K562 (cell line): Measurements from ENCODE around the gene ECI1. TPM values are rescaled to one million over a fixed set of nuclear protein-coding genes. Genes with fewer than 3 reads are reported as not detected.

Experiments
- ATAC-seq: fragments of 200-7000 bp; cut with Tn5 transposase; 3 replicates; pipeline ENCODE4 v1.9.1; 2020; ENCODE audit warnings: moderate library complexity
- BruUV-seq: library from RNA; stranded (reverse); fragments of 400-500 nt; replicated peaks from 2 replicates; lab custom pipeline; 2021; lab: Mats Ljungman, UMichigan
- CTCF ChIA-PET: fragments of 300-600 bp; formaldehyde crosslinking; extraction: SDS; loops from one replicate; lab custom pipeline; 2021; ENCODE audit warnings: low intra/inter-chr PET ratio; lab: Yijun Ruan, JAX
- POLR2A ChIA-PET: fragments of 300-600, 350-650 bp; sonication (Branson Sonifier 250); formaldehyde crosslinking; extraction: SDS; loops from one replicate; lab custom pipeline; 2021; ENCODE audit warnings: antibody characterized with exemption, inconsistent platforms; lab: Yijun Ruan, JAX
- DNase-seq, 4 experiments: peaks; one replicate each; pipeline versions ENCODE4 v3.0.0 to v3.0.0-alpha.2; 2011 to 2018; ENCODE audit warnings: low spot score in 3 of 4, mixed read lengths in 3 of 4; ENCODE audit errors: extremely low read depth in 1 of 4
- FAIRE-seq: peaks from 2 replicates; lab custom pipeline; 2011; peaks lifted over from hg19 to GRCh38; lab: Jason Lieb, UNC
- H2AFZ ChIP-seq: 2 replicates; pipeline ENCODE4 v1.6.0; 2011; ENCODE audit warnings: low read depth, low read length, control low read depth, inconsistent platforms
- H3K27ac ChIP-seq: fragments of 200-600 bp; 3 replicates; pipeline ENCODE4 v1.8.0; 2011; ENCODE audit warnings: low read depth, mild to moderate bottlenecking, control low read depth, inconsistent platforms, low read length, moderate library complexity, mixed read lengths; ENCODE audit errors: extremely low read depth
- H3K27me3 ChIP-seq, 2 experiments: fragments of 300-600 bp in 1 of 2; 2 replicates in 1 of 2; 3 replicates in 1 of 2; pipeline versions ENCODE4 v1.6.0 to v1.8.0; 2011; ENCODE audit warnings: inconsistent platforms in 2 of 2, low read length in 2 of 2, mild to moderate bottlenecking in 1 of 2, mixed read lengths in 1 of 2, moderate library complexity in 1 of 2; ENCODE audit not compliant: control insufficient read depth in 2 of 2, insufficient read depth in 2 of 2
- H3K36me3 ChIP-seq: fragments of 300-600 bp; 3 replicates; pipeline ENCODE4 v1.8.0; 2011; ENCODE audit warnings: mild to moderate bottlenecking, low read length, inconsistent platforms; ENCODE audit not compliant: control insufficient read depth, insufficient read depth
- H3K4me1 ChIP-seq, 2 experiments: fragments of 200-600 bp in 1 of 2; replicated peaks in 1 of 2; 2 replicates in 1 of 2; 3 replicates in 1 of 2; pipeline versions ENCODE4 v1.5.1 to v1.8.0; 2011; ENCODE audit warnings: inconsistent platforms in 2 of 2, low read length in 2 of 2, mild to moderate bottlenecking in 1 of 2, mixed read lengths in 1 of 2, moderate library complexity in 1 of 2; ENCODE audit not compliant: control insufficient read depth in 2 of 2, insufficient read depth in 2 of 2
- H3K4me2 ChIP-seq: 2 replicates; pipeline ENCODE4 v1.6.1; 2011; ENCODE audit warnings: low read length, control low read depth, inconsistent platforms, mixed read lengths; ENCODE audit not compliant: insufficient read depth
- H3K4me3 ChIP-seq: fragments of 200-600 bp; sonication (generic), shearing (Covaris generic); 2 replicates; pipeline ENCODE4 v1.5.1; 2016; ENCODE audit warnings: control low read depth, inconsistent platforms
- H3K79me2 ChIP-seq: fragments of 200-600 bp; 3 replicates; pipeline ENCODE4 v1.8.0; 2011; ENCODE audit warnings: low read length, inconsistent platforms; ENCODE audit not compliant: control insufficient read depth, insufficient read depth
- H3K9ac ChIP-seq, 2 experiments: 2 replicates each; pipeline versions ENCODE4 v1.6.0 to v1.6.1; 2011; ENCODE audit warnings: low read depth in 2 of 2, low read length in 2 of 2, control low read depth in 1 of 2, inconsistent platforms in 1 of 2, mild to moderate bottlenecking in 1 of 2, mixed read lengths in 1 of 2; ENCODE audit not compliant: insufficient read depth in 1 of 2
- H3K9me1 ChIP-seq: one replicate; pipeline ENCODE4 v1.6.0; 2011; ENCODE audit warnings: inconsistent platforms, mild to moderate bottlenecking, low read length, moderate library complexity; ENCODE audit not compliant: control insufficient read depth, insufficient read depth
- H3K9me3 ChIP-seq: replicated peaks from 2 replicates; pipeline ENCODE4 v1.5.1; 2011; ENCODE audit warnings: low read depth, low read length, inconsistent platforms; ENCODE audit not compliant: control insufficient read depth, insufficient read depth
- H4K20me1 ChIP-seq: replicated peaks from 2 replicates; pipeline ENCODE4 v1.6.1; 2011; ENCODE audit warnings: low read length, inconsistent platforms, mixed read lengths; ENCODE audit not compliant: control insufficient read depth, insufficient read depth
- CAMTA2 ChIP-seq: fragments of 250-450 bp; sonication (Bioruptor Pico); conservative IDR thresholded peaks from 2 replicates; pipeline ENCODE4 v1.5.1; 2022
- HNRNPL ChIP-seq: fragments of 200-400 bp; formaldehyde crosslinking; IDR thresholded peaks from 2 replicates; pipeline ENCODE4 v1.6.1; 2017; ENCODE audit warnings: low read depth, mild to moderate bottlenecking, low read length
- POLR2A ChIP-seq: fragments of 450-650 bp; conservative IDR thresholded peaks from 2 replicates; pipeline ENCODE4 v1.6.1; 2016
- POLR2G ChIP-seq: fragments of 200-400 bp; formaldehyde crosslinking; IDR thresholded peaks from 2 replicates; pipeline ENCODE4 v1.6.1; 2017; ENCODE audit warnings: low read depth, mild to moderate bottlenecking, antibody characterized with exemption, low read length, moderate library complexity
- RBFOX2 ChIP-seq: fragments of 200-400 bp; formaldehyde crosslinking; IDR thresholded peaks from 2 replicates; pipeline ENCODE4 v1.6.1; 2017; ENCODE audit warnings: low read depth, mild to moderate bottlenecking, low read length, moderate library complexity
- SMARCA4 ChIP-seq: fragments of 450-650 bp; IDR thresholded peaks from 2 replicates; pipeline ENCODE4 v1.6.1; 2016
- WGBS: fragments of 100-300 bp; shearing (Covaris generic); methylation state at CpG from one replicate; pipeline ENCODE4 v1.1.6; 2016; ENCODE audit warnings: low coverage, mixed read lengths; ENCODE audit not compliant: insufficient coverage; ENCODE audit errors: missing lambda C conversion rate; 5-methylcytosine and 5-hydroxymethylcytosine counted together
- in situ Hi-C: fragments of 300-500 bp; cut with MboI; formaldehyde crosslinking; loops from 4 replicates; pipeline ENCODE4 v1.15.0; 2018; ENCODE audit warnings: inconsistent platforms, mixed read lengths
- intact Hi-C: fragments of 100-400 bp; cut with micrococcal nuclease; formaldehyde crosslinking; loops from 2 replicates; pipeline ENCODE4 v1.14.2; 2022
- polyA plus RNA-seq, 8 experiments: library from polyadenylated mRNA; depleted of rRNA in 4 of 8; stranded (reverse) in 5 of 8; unstranded in 3 of 8; fragments of >200 nt; fragmentation: Nextera tagmentation in 2 of 8; fragmentation: Illumina TruSeq in 1 of 8; extraction: Ambion mirVana in 2 of 8; extraction: Trizol in 1 of 8; gene quantifications; 2 replicates each; pipeline versions ENCODE4 v1.2.1 to v1.2.3, GENCODE V29; 2011 to 2014; ENCODE audit warnings: inconsistent platforms in 1 of 8, missing spikeins in 1 of 8
- total RNA-seq, 7 experiments: library from RNA; depleted of rRNA in 6 of 7; stranded (reverse); fragments of >200 nt in 6 of 7; fragmentation: Illumina TruSeq in 2 of 7; extraction: Trizol in 2 of 7; gene quantifications; 2 replicates each; pipeline versions ENCODE4 v1.2.1 to v1.2.3, GENCODE V29; 2011 to 2021; ENCODE audit warnings: low replicate concordance in 1 of 7
- TF ChIP-seq, protein P1 (sequence below): sonication (generic); formaldehyde crosslinking; IDR thresholded peaks from 2 replicates; pipeline ENCODE4 v1.8.1; 2023; ENCODE audit warnings: mild to moderate bottlenecking, missing genetic modification reagents
- TF ChIP-seq, protein P2 (sequence below), 2 experiments: fragments of 250-450 bp in 1 of 2; fragments of 450-650 bp in 1 of 2; sonication (Bioruptor Pico) in 1 of 2; IDR thresholded peaks; 2 replicates each; pipeline versions ENCODE4 v1.6.1 to v1.8.0; 2016 to 2021; ENCODE audit warnings: mild to moderate bottlenecking in 2 of 2, moderate library complexity in 2 of 2, missing compliant biosample characterization in 1 of 2, missing genetic modification characterization in 1 of 2
- TF ChIP-seq, protein P3 (sequence below), 2 experiments: fragments of 450-650 bp; conservative IDR thresholded peaks; 2 replicates each; pipeline ENCODE4 v1.6.1; 2017; ENCODE audit warnings: mild to moderate bottlenecking in 2 of 2, moderate library complexity in 2 of 2

The ECI1 gene
- total and polyA plus RNA-seq, 9 of the 15 experiments (the other 6 are each of a cell fraction or from before 2014, with no cell fraction given), result 4.7 to 189 (median 54.0) TPM

DNA sequence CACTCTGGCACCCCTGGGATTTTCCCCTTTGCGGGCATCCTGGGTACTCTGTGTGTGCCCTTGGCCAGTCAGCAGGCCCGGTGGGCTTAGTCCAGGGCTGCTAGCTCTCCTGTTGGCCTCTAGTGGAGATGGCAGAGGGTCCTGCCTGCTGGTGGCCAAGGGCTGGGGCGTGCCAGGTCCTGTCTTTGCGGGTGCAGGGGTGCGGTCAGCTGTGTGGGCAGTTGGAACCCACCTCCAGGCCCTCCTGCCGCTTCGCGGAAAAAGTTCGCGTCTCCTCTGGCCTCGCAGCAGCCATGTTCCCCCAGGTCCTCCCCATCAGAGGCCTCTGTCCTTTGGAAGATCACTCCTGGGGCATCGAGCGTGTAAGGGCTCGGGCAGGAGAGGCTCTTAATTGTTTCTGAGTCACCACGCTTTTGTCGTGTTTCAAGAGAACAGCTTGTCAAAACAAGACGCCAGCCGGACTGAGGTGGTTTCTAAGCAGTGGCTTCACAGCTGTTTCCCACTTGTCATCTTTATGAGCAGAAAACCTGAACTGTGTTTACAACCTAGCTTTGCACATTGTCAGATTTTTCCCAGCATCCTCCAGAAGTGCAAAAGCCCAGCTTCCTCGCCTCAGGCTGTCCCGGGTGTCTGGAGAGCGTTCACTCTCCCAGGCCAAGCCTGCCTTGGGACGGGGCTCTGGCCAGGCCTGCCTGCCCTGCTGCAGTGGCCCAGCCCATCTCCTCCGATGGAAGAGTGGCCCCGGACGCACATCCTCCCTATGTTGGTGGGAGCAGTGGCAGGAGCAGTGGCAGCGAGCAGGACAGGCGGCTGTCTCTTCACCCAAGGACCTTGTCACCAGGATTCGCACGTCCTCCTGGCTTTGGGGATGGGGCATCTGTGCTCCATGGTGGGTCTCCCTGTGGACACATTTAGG is 20.1 kb downstream of the ECI1 start (continued):
- TF ChIP-seq, protein P1, sequence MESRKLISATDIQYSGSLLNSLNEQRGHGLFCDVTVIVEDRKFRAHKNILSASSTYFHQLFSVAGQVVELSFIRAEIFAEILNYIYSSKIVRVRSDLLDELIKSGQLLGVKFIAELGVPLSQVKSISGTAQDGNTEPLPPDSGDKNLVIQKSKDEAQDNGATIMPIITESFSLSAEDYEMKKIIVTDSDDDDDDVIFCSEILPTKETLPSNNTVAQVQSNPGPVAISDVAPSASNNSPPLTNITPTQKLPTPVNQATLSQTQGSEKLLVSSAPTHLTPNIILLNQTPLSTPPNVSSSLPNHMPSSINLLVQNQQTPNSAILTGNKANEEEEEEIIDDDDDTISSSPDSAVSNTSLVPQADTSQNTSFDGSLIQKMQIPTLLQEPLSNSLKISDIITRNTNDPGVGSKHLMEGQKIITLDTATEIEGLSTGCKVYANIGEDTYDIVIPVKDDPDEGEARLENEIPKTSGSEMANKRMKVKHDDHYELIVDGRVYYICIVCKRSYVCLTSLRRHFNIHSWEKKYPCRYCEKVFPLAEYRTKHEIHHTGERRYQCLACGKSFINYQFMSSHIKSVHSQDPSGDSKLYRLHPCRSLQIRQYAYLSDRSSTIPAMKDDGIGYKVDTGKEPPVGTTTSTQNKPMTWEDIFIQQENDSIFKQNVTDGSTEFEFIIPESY (CRISPR knock-in tag), result no peak
- no peak for TF ChIP-seq HNRNPL
- TF ChIP-seq, all 486 proteins: peak for 1

DNA sequence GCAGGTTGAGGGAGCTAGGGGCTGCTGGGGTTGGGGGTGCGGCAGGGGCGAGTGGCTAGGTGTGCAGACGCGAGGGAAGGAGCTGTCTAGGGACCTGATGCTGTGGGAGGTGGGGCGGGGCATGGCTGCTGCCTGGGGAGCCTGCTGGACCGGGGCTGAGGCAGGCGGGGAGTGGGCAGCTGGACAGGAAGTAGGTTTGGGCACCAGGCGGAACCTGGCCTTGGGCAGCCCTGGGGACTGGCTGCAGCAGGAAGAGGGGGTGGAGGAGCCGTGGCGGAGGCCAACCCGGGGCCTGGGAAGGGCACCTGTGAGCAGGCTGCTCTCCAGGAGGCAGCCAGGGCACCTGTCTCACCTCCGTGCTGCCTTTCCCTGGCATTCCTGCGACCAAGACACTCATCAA is 21.0 kb downstream of the ECI1 start:
- Histone ChIP-seq H3K4me2 (no peak overlapping the region), H3K9me1 (no peaks in the 10 kb centered on the region), H3K79me2 (peaks cover 32% of the 10 kb centered on the region), H3K27ac (no peak overlapping the region), H3K27me3 (no peaks in the 10 kb centered on the region), H4K20me1 (peaks cover 7% of the 10 kb centered on the region), H3K4me3 (no peak overlapping the region), H3K36me3 (peaks cover 97% of the 10 kb centered on the region; the same call in 2 of the 3 replicates), H3K9ac (no peak overlapping the region; a peak in 1 of 4 replicates), H3K4me1 (peaks cover 6 to 58% of the 10 kb centered on the region in 2 experiments; a peak in 3 of 5 replicates), H3K9me3 (no peaks in the 10 kb centered on the region), H2AFZ (no peak overlapping the region)
- no peak for DNase-seq
- BruUV-seq, result no TSS peak
- FAIRE-seq, result no peak
- in situ Hi-C loops (no loop called here), intact Hi-C loops (no loop called here)
- no peak for ATAC-seq
- ChIA-PET CTCF (no interaction called here), POLR2A (interaction anchor here (0.5 to 3.7 kb wide), 7 partner anchors 7 to 271 kb away, joined by 3 to 29 read pairs (median 3); partner anchors contain the start of genes E4F1, ECI1 and TRAF7)
- TF ChIP-seq RBFOX2 (0 out of 2 replicates have a peak, but pooled peaks have one; percentile 12), SMARCA4 (no peak), POLR2A (no peak), POLR2G (0 out of 2 replicates have a peak, but pooled peaks have one; percentile 44), CAMTA2 (CRISPR knock-in tag) (no peak)
- TF ChIP-seq, protein P2, sequence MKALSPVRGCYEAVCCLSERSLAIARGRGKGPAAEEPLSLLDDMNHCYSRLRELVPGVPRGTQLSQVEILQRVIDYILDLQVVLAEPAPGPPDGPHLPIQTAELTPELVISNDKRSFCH (CRISPR knock-in tag; IDR thresholded peaks at IDR 0.05), result no peak
- TF ChIP-seq, protein P2 (tag; IDR thresholded peaks at IDR 0.05), result no peak
- TF ChIP-seq, protein P3, sequence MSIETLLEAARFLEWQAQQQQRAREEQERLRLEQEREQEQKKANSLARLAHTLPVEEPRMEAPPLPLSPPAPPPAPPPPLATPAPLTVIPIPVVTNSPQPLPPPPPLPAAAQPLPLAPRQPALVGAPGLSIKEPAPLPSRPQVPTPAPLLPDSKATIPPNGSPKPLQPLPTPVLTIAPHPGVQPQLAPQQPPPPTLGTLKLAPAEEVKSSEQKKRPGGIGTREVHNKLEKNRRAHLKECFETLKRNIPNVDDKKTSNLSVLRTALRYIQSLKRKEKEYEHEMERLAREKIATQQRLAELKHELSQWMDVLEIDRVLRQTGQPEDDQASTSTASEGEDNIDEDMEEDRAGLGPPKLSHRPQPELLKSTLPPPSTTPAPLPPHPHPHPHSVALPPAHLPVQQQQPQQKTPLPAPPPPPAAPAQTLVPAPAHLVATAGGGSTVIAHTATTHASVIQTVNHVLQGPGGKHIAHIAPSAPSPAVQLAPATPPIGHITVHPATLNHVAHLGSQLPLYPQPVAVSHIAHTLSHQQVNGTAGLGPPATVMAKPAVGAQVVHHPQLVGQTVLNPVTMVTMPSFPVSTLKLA (conservative IDR thresholded peaks at IDR 0.05), result no peak
- 95% methylated on average over 9 of the region's 13 CpGs for WGBS
